ENCODE measurements around the gene TRAPPC12. TPM values are rescaled to one million over a fixed set of nuclear protein-coding genes. Genes with fewer than 3 reads are reported as not detected.

Gene TRAPPC12
- total RNA-seq, 2 experiments from 2014 or later = 44.3 to 45.8 TPM

DNA sequence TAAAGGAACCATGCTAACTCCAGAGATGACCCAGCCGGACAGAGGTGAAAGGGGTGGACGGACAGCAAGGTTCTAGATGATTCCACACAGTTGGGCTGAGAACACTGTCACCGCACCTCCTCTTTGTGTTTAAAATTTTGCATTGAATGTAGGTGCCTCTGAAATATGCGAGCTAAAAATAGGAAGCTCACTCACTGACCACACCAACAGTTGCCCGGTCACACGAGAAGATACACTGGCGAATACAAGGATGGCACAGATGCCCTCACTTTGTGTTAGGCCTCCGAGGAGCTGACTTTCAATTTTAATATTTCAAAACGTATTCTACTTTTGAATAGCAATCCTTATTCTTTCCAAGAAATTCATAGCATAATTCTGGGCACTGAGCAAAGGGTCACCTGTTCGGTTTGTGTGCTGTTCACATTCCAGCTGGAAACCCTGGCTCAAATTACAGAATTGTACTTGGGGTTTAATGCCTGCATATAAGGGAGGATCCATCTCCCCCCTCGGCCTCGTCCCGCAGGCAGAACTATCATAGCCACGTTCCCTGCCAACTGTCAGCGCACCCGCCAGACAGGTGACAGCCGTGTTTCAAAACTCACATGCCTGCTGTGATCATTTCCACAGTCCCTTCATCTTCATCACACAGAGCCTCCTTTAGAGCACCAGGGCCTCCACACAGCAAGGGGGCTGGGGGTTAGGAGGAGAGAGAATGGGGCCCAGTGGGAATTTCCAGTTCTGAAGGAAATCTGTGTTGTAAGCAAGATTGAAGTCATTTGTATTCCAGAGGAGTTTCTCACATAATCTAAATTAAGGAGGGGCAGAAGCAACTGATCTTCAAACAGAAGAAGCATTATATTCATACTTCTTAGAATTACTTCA lies 91.6 kb downstream of the TRAPPC12 start:
- H3K9me3 Mint-ChIP-seq = no peaks in the 10 kb centered on the region
- H3K4me3 Mint-ChIP-seq = no peak overlapping the region
- H3K36me3 Mint-ChIP-seq (ENCODE audit: low read depth) = peaks cover 18% of the 10 kb centered on the region
- H3K4me1 Mint-ChIP-seq (ENCODE audit: low read depth) = no peaks in the 10 kb centered on the region
- CTCF ChIA-PET = interaction anchor here (1.4 to 1.6 kb wide), 2 partner anchors 9 to 47 kb away, joined by 4 to 5 read pairs; no protein-coding TSS in a partner anchor
- intact Hi-C loops (cut with micrococcal nuclease) = no loop called here
- no peaks in the 10 kb centered on the region for H3K27me3 Mint-ChIP-seq (ENCODE audit: low read depth)
- H3K27ac Mint-ChIP-seq = no peak overlapping the region
- no peak for DNase-seq

DNA sequence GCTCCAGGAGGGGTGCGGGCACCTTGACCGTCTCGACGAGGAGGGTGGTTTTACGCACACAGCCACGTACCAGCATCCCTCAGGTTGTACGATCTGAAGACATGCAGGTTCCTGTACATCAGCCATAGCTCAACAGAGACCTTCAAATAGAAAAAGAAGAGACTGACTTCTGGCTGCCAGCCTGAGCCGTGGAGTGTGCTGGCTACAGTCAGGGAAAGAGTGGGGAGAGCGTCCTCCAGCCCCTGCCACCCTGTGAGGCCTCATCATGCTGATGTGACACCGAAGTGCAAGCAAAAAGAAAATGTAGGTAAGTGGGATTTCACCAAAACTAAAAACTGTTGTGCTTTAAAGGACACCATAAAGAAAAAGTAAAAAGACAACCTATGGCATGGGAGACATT lies 92.8 kb downstream of the TRAPPC12 start:
- H3K4me3 Mint-ChIP-seq = no peak overlapping the region
- no peaks in the 10 kb centered on the region for H3K4me1 Mint-ChIP-seq (ENCODE audit: low read depth)
- no peak overlapping the region for H3K27ac Mint-ChIP-seq
- H3K9me3 Mint-ChIP-seq = no peaks in the 10 kb centered on the region
- CTCF ChIA-PET = interaction anchor here (1.1 kb wide), 1 partner anchor 10 kb away, joined by 3 read pairs; no protein-coding TSS in a partner anchor
- peaks cover 18% of the 10 kb centered on the region for H3K36me3 Mint-ChIP-seq (ENCODE audit: low read depth)
- intact Hi-C loops (cut with micrococcal nuclease) = no loop called here
- DNase-seq = no peak
- H3K27me3 Mint-ChIP-seq (ENCODE audit: low read depth) = no peaks in the 10 kb centered on the region

DNA sequence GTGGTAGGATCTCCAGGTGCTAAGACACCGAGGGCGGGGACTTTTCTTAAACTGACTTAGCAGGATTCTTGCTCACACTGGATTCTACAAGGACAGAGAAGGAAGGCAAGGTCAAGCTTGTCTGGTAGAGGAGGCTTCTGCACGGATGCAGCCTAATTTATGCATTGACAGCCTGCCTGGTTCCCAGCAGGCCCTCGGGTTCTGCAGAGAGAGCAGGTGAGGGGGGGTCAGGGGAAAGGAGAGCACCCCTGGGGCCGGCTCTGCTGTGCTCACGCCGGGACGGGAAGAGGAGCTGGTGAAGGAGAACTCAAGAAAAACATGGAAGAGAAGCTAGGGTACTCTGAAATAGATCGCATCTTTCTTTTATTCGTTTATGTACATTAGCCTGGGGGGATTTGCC lies 93.5 kb downstream of the TRAPPC12 start:
- intact Hi-C loops (cut with micrococcal nuclease) = no loop called here
- no peak overlapping the region for H3K4me3 Mint-ChIP-seq
- CTCF ChIA-PET = interaction anchor here (0.6 to 1.1 kb wide), 2 partner anchors 11 to 44 kb away, joined by 3 read pairs; no protein-coding TSS in a partner anchor
- no peak overlapping the region for H3K27ac Mint-ChIP-seq
- H3K27me3 Mint-ChIP-seq (ENCODE audit: low read depth) = no peaks in the 10 kb centered on the region
- no peaks in the 10 kb centered on the region for H3K4me1 Mint-ChIP-seq (ENCODE audit: low read depth)
- DNase-seq = no peak
- H3K9me3 Mint-ChIP-seq = no peaks in the 10 kb centered on the region
- peaks cover 14% of the 10 kb centered on the region for H3K36me3 Mint-ChIP-seq (ENCODE audit: low read depth)

DNA sequence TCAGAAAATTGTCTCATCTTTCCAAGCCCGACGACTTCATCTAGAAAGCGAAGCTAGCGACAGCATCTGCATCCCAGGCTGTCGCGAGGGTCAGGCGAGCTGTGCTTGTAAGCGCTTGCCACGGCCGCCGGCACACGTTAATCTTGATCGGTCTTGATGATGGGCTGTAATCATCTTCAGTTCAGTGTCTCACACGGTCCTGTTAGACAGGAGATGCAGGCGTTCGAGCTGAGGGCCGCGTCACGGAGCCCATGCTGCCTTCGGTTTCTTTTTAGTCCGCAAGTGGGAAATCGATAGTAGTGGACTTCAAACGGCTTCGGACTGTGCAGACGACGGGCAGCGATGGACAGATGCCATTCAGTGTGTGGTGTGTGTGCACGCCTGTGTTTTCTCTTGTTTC lies 96.3 kb downstream of the TRAPPC12 start:
- no peak for DNase-seq
- CTCF ChIA-PET = no interaction called here
- Mint-ChIP-seq H3K36me3 (ENCODE audit: low read depth) (peaks cover 14% of the 10 kb centered on the region), H3K9me3 (no peaks in the 10 kb centered on the region), H3K27me3 (ENCODE audit: low read depth) (no peaks in the 10 kb centered on the region), H3K4me1 (ENCODE audit: low read depth) (peaks cover 2% of the 10 kb centered on the region), H3K27ac (no peak overlapping the region), H3K4me3 (no peak overlapping the region)
- intact Hi-C loops (cut with micrococcal nuclease) = no loop called here

DNA sequence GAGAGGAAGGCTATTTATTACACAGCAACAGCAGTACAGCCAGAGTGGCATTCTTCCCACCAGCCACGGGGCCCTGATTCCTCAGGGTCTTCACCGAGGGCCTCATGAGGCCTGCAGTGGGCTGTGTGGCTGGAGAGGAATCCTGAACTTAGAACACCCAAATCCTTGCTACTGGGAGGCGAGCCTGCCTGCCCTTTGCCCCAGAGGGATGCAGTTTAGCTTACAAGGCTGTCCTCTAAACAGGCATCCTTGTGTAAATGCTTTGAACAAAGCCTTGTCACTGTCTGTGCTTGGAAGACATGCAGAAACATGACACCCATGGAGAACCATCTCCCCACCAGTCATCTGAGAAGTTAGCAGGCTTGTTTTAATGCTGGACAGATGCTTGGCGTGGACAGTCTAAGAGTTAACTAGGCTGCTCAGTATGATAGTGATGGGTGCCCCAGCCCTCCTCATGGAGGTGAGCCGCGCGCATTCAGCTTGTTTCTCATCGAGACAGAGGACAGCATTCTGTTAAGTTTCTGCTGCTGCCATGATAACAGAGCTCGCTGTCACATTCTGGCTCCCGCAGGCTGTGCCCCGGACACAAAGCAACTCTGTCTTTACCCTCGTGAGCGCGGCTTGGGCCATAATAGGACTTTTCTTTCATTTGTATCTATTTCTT lies 97.0 kb downstream of the TRAPPC12 start:
- no peak for DNase-seq
- H3K4me3 Mint-ChIP-seq = no peak overlapping the region
- intact Hi-C loops (cut with micrococcal nuclease) = no loop called here
- CTCF ChIA-PET = no interaction called here
- peaks cover 12% of the 10 kb centered on the region for H3K36me3 Mint-ChIP-seq (ENCODE audit: low read depth)
- H3K27ac Mint-ChIP-seq = no peak overlapping the region
- no peaks in the 10 kb centered on the region for H3K27me3 Mint-ChIP-seq (ENCODE audit: low read depth)
- H3K9me3 Mint-ChIP-seq = no peaks in the 10 kb centered on the region
- H3K4me1 Mint-ChIP-seq (ENCODE audit: low read depth) = peaks cover 2% of the 10 kb centered on the region

DNA sequence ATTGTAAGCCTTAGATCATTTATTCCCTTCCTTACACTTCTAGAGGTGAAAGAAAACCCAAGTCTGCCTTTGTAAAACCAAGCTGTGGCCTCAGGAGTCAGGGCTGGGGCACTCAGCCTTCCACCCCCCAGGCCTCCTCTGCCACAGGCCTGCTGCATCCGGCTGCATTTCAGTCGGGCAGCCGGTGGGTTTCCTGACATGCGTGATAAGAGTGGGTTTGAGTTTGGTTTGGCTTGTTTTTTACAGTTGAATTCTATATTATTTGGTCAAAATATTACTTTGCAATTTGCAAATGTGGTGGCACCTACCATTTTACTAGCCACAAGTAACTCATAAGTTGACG lies 97.5 kb downstream of the TRAPPC12 start:
- Mint-ChIP-seq H3K36me3 (ENCODE audit: low read depth) (peaks cover 13% of the 10 kb centered on the region), H3K4me3 (no peak overlapping the region), H3K4me1 (ENCODE audit: low read depth) (peaks cover 2% of the 10 kb centered on the region), H3K9me3 (no peaks in the 10 kb centered on the region), H3K27ac (no peak overlapping the region), H3K27me3 (ENCODE audit: low read depth) (no peaks in the 10 kb centered on the region)
- CTCF ChIA-PET = no interaction called here
- no peak for DNase-seq
- intact Hi-C loops (cut with micrococcal nuclease) = no loop called here

DNA sequence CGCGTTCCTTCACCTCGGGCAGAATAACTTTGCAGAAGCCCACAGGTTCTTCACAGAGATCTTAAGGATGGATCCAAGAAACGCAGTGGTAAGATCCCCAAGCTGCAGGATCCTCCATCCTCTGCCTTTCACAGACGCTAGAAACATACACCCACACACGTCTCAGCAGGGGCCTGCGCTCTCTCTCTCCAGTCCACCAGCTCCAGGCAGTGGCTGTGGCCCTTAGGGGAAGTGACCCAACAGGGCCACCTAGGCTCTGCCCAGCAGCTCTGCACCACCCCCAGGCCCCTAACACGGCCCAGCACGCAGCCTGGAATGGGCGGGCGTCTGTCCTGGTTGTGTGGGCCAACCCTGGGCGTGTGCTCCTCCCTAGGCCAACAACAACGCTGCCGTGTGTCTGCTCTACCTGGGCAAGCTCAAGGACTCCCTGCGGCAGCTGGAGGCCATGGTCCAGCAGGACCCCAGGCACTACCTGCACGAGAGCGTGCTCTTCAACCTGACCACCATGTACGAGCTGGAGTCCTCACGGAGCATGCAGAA lies 99.4 kb downstream of the TRAPPC12 start:
- DNase-seq = no peak
- Mint-ChIP-seq H3K36me3 (ENCODE audit: low read depth) (peaks cover 13% of the 10 kb centered on the region), H3K27ac (no peak overlapping the region), H3K4me1 (ENCODE audit: low read depth) (peaks cover 2% of the 10 kb centered on the region), H3K9me3 (no peaks in the 10 kb centered on the region), H3K27me3 (ENCODE audit: low read depth) (no peaks in the 10 kb centered on the region), H3K4me3 (no peak overlapping the region)
- intact Hi-C loops (cut with micrococcal nuclease) = no loop called here
- CTCF ChIA-PET = no interaction called here

DNA sequence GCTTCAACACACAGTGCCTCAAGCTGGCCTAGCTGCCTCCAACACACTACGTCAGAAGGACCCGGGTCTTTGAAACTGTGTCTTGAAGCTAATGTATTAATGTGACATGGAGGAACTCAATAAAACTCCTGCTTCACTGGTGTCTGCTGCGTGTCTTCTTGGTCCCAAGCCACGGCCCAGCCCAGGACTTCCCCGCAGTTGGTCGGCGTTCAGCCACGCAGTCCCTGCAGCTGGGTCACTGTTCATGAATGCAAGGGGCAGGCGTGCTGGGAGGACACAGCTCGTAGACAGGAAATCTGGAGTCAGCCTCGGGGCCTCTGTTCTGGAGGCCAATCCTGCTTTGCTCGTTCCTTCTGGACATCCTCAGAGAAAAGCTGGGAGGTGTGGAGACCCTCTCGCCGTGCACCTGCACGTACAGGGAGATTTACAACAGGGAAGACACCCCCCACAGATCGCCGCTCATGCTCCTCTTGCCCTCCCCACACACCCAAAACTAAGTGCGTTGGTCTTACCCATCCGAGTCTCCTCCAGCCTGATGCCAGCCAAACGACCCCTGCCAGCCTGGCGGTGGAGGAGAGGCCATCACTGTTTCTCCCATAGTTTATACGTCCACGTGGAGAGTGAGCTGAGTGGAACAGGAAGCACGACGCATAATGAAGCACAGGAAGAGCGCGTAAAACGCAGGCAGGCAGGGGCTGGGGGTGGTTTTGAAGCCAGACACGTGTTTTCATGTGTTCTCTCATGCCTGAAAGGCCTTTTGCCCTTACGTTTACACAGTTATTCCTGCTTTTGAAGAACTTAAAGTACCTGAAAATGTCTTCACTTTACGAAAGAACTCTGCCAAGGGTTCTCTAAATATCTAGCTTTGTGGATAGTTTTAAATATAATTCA lies 100.2 kb downstream of the TRAPPC12 start:
- no peaks in the 10 kb centered on the region for H3K9me3 Mint-ChIP-seq
- intact Hi-C loops (cut with micrococcal nuclease) = no loop called here

DNA sequence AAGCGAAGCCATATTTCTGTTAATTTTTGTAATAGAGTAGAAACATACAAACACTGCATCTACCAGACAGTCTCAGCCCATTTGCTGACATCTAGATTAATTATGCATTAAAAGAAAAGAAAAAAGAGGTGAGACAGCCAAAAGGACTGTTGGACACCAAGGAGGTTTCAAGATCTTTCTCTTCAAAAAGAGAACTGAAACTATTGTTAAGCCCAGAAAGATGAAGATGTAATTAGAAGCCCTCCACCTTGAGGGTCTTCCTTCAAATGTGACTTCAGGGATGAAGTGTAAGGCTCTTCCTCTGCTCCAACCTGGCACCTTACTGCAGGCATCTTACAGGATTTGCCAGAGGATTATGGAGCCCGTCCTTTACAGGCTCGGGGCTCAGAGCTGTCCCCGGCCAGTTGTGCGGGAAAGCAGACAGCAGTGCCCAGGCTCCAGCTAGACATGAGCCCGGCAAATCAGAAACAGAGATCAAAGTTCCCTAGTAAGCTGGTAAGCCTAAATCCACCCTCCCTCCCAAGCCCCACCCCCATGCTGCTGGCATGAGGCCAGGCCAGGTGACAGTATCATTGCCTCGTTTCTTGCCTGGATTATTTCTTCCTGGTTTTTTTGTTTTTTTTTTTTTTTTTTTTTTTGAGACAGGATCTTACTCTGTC lies 101.0 kb downstream of the TRAPPC12 start:
- CTCF ChIA-PET = no interaction called here

More for the DNA sequence above, 100.2 kb downstream of the TRAPPC12 start:
- DNase-seq = no peak
- Mint-ChIP-seq H3K4me1 (ENCODE audit: low read depth) (peaks cover 2% of the 10 kb centered on the region), H3K27me3 (ENCODE audit: low read depth) (no peaks in the 10 kb centered on the region), H3K36me3 (ENCODE audit: low read depth) (peaks cover 13% of the 10 kb centered on the region), H3K27ac (peak overlapping the region; percentile 39), H3K4me3 (no peak overlapping the region)
- CTCF ChIA-PET = no interaction called here

DNA sequence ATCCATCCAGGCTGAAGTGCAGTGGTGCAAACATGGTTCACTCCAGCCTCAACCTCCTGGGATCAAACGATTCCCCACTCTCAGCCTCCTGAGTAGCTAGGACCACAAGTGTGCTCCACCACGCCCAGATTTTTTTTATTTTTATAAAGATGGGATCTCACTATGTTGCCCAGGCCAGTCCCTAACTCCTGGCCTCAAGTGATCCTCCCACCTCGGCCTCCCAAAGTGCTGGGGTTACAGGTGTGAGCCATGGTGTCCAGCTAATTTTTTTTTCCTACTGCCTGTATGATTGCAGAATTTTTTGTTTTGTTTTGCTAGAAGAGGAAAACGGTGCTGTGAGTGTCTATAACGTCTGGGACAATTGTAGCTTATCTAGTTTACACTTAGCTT lies 101.5 kb downstream of the TRAPPC12 start:
- intact Hi-C loops (cut with micrococcal nuclease) = no loop called here
- DNase-seq = no peak
- H3K9me3 Mint-ChIP-seq = no peaks in the 10 kb centered on the region
- peaks cover 2% of the 10 kb centered on the region for H3K4me1 Mint-ChIP-seq (ENCODE audit: low read depth)
- H3K4me3 Mint-ChIP-seq = no peak overlapping the region
- peaks cover 18% of the 10 kb centered on the region for H3K36me3 Mint-ChIP-seq (ENCODE audit: low read depth)
- CTCF ChIA-PET = no interaction called here
- no peaks in the 10 kb centered on the region for H3K27me3 Mint-ChIP-seq (ENCODE audit: low read depth)
- no peak overlapping the region for H3K27ac Mint-ChIP-seq

More for the DNA sequence above, 101.0 kb downstream of the TRAPPC12 start:
- intact Hi-C loops (cut with micrococcal nuclease) = no loop called here
- H3K4me3 Mint-ChIP-seq = no peak overlapping the region
- H3K27ac Mint-ChIP-seq = peak overlapping the region; percentile 8
- H3K36me3 Mint-ChIP-seq (ENCODE audit: low read depth) = peaks cover 13% of the 10 kb centered on the region
- peaks cover 2% of the 10 kb centered on the region for H3K4me1 Mint-ChIP-seq (ENCODE audit: low read depth)
- no peaks in the 10 kb centered on the region for H3K9me3 Mint-ChIP-seq
- no peaks in the 10 kb centered on the region for H3K27me3 Mint-ChIP-seq (ENCODE audit: low read depth)
- DNase-seq = no peak

DNA sequence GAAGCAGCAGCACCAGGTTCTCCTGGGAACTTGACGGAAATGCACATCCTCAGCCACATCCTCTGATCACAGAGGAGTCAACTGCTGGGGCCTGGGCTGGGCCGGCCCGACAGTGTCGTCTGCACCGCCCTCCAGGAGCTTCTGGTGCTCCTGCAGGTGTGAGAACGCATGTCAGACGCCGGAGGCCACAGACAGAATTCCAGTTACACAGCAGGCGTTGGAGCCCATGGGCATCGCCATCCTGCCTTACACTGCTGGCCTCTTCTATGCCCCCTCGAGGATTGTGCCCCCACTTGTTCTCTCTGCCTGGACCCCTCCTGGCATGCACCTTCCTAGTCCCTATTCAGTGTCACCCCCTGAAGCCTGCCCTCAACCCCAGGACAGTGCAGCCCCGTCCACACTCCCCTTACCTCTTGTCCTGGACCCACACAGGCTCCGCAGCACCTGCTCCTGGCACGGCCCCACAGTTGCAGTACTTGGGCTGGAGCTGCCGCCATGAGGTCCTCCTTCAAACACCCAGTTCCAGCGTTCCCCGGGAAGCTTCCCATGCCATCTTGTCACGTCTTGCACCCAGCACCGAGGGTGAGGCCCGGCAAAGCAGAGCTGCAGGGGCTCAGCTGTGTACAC lies 102.4 kb downstream of the TRAPPC12 start:
- H3K4me3 Mint-ChIP-seq = no peak overlapping the region
- no peak for DNase-seq
- H3K9me3 Mint-ChIP-seq = no peaks in the 10 kb centered on the region
- no peak overlapping the region for H3K27ac Mint-ChIP-seq
- H3K4me1 Mint-ChIP-seq (ENCODE audit: low read depth) = peaks cover 2% of the 10 kb centered on the region
- H3K36me3 Mint-ChIP-seq (ENCODE audit: low read depth) = peaks cover 18% of the 10 kb centered on the region
- intact Hi-C loops (cut with micrococcal nuclease) = no loop called here
- CTCF ChIA-PET = interaction anchor here (1.0 kb wide), 1 partner anchor 166 kb away, joined by 6 read pairs; no protein-coding TSS in a partner anchor
- no peaks in the 10 kb centered on the region for H3K27me3 Mint-ChIP-seq (ENCODE audit: low read depth)

All from activated naive CD4-positive, alpha-beta T cell treated with anti-CD3 and anti-CD28 coated beads for 36 hours (primary cell).